A549 (cell line): ENCODE data around the gene PDP2.

Experiments used
- CEBPB ChIP-seq, 2 experiments: fragments of >200 bp in 1 of 2; sonication (Bioruptor Twin) in 1 of 2; formaldehyde crosslinking in 1 of 2; IDR thresholded peaks; 2 replicates each; pipeline ENCODE4 v1.6.1; 2012 to 2016
- EHMT2 ChIP-seq: fragments of 200-600 bp; sonication (generic); IDR thresholded peaks from 2 replicates; pipeline ENCODE4 v1.6.1; 2016; ENCODE audit warnings: antibody characterized with exemption, low read depth, mild to moderate bottlenecking, moderate library complexity
- HOXB5 ChIP-seq: fragments of 250-450 bp; sonication (Bioruptor Pico); IDR thresholded peaks from 2 replicates; pipeline ENCODE4 v1.5.0; 2020; ENCODE audit warnings: mild to moderate bottlenecking, moderate library complexity
- MYC ChIP-seq: IDR thresholded peaks from 2 replicates; pipeline ENCODE4 v1.6.1; 2012; ENCODE audit warnings: mild to moderate bottlenecking, inconsistent platforms, low read length, improper control_type of control experiment, borderline replicate concordance
- POLR2A ChIP-seq: IDR thresholded peaks from 2 replicates; pipeline ENCODE4 v1.6.1; 2012; ENCODE audit warnings: mild to moderate bottlenecking, low read length
- RARB ChIP-seq: fragments of 250-450 bp; sonication (Bioruptor Pico); IDR thresholded peaks from 2 replicates; pipeline ENCODE4 v1.8.0; 2021; ENCODE audit warnings: mild to moderate bottlenecking, moderate library complexity
- SMC3 ChIP-seq: fragments of >200 bp; sonication (Bioruptor Twin); formaldehyde crosslinking; IDR thresholded peaks from 3 replicates; pipeline ENCODE4 v1.6.1; 2018; ENCODE audit warnings: inconsistent platforms
- TP53 ChIP-seq: fragments of 250-450 bp; sonication (Bioruptor Pico); IDR thresholded peaks from 2 replicates; pipeline ENCODE4 v1.5.0; 2021; ENCODE audit warnings: mild to moderate bottlenecking, moderate library complexity
- ZC3H11A ChIP-seq: fragments of 450-650 bp; IDR thresholded peaks from 2 replicates; pipeline ENCODE4 v1.6.1; 2014; ENCODE audit warnings: antibody characterized with exemption, mild to moderate bottlenecking
- TF ChIP-seq, protein P1 (sequence below): fragments of >200 bp; sonication (Bioruptor Twin); formaldehyde crosslinking; IDR thresholded peaks from 3 replicates; pipeline ENCODE4 v1.5.1; 2016
- TF ChIP-seq, protein P2 (sequence below): fragments of 150-350 bp; IDR thresholded peaks from 2 replicates; pipeline ENCODE4 v1.6.1; 2014; ENCODE audit warnings: low read depth, mild to moderate bottlenecking, low read length
- TF ChIP-seq, protein P3 (sequence below): IDR thresholded peaks from 2 replicates; pipeline ENCODE4 v1.6.1; 2012; ENCODE audit warnings: low read depth, borderline replicate concordance
- TF ChIP-seq, protein P4 (sequence below): fragments of 450-650 bp; IDR thresholded peaks from 2 replicates; pipeline ENCODE4 v1.6.1; 2014; ENCODE audit warnings: antibody characterized with exemption

DNA sequence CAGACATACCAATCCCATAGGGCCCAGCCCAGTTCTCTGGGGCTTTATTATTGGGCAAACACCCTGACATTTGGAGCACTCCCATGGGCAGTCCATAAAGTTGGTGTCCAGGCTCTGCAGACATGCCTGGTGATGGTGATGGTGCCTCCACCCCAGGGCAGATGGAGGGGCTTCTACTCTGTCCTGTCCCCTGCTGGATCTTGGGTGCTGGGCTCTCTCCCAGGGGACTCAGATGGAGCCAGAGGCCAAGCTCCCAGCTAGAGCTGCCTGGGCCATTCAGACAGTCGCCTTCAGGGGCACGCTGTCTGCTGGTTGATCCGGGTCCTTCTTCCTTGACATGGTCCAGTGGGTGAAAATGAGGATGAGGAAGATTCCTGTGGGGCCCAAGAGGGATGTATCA is 27.8 kb downstream of the PDP2 start:
- TF ChIP-seq POLR2A = no peak
- no peak for TF ChIP-seq EHMT2
- TF ChIP-seq, protein P1, sequence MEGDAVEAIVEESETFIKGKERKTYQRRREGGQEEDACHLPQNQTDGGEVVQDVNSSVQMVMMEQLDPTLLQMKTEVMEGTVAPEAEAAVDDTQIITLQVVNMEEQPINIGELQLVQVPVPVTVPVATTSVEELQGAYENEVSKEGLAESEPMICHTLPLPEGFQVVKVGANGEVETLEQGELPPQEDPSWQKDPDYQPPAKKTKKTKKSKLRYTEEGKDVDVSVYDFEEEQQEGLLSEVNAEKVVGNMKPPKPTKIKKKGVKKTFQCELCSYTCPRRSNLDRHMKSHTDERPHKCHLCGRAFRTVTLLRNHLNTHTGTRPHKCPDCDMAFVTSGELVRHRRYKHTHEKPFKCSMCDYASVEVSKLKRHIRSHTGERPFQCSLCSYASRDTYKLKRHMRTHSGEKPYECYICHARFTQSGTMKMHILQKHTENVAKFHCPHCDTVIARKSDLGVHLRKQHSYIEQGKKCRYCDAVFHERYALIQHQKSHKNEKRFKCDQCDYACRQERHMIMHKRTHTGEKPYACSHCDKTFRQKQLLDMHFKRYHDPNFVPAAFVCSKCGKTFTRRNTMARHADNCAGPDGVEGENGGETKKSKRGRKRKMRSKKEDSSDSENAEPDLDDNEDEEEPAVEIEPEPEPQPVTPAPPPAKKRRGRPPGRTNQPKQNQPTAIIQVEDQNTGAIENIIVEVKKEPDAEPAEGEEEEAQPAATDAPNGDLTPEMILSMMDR = no peak
- TF ChIP-seq TP53 (CRISPR knock-in tag) = no peak
- TF ChIP-seq, protein P2, sequence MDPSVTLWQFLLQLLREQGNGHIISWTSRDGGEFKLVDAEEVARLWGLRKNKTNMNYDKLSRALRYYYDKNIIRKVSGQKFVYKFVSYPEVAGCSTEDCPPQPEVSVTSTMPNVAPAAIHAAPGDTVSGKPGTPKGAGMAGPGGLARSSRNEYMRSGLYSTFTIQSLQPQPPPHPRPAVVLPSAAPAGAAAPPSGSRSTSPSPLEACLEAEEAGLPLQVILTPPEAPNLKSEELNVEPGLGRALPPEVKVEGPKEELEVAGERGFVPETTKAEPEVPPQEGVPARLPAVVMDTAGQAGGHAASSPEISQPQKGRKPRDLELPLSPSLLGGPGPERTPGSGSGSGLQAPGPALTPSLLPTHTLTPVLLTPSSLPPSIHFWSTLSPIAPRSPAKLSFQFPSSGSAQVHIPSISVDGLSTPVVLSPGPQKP = no peak
- no peak for TF ChIP-seq CEBPB (IDR thresholded peaks at IDR 0.05)
- TF ChIP-seq, protein P3, sequence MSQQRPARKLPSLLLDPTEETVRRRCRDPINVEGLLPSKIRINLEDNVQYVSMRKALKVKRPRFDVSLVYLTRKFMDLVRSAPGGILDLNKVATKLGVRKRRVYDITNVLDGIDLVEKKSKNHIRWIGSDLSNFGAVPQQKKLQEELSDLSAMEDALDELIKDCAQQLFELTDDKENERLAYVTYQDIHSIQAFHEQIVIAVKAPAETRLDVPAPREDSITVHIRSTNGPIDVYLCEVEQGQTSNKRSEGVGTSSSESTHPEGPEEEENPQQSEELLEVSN = no peak
- TF ChIP-seq RARB (CRISPR knock-in tag) = no peak
- TF ChIP-seq, protein P4, sequence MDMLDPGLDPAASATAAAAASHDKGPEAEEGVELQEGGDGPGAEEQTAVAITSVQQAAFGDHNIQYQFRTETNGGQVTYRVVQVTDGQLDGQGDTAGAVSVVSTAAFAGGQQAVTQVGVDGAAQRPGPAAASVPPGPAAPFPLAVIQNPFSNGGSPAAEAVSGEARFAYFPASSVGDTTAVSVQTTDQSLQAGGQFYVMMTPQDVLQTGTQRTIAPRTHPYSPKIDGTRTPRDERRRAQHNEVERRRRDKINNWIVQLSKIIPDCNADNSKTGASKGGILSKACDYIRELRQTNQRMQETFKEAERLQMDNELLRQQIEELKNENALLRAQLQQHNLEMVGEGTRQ = no peak
- TF ChIP-seq ZC3H11A = no peak
- TF ChIP-seq SMC3 = no peak
- no peak for TF ChIP-seq MYC
- no peak for TF ChIP-seq HOXB5 (CRISPR knock-in tag)
